Measurements from ENCODE around the gene RPS25.

Gene RPS25

GRCh38 chr11:119030029-119030328 lies 11.8 kb upstream of the RPS25 start:
- no peak for DNase-seq (ENCODE audit: low read depth, low spot score)
- no peak for TF ChIP-seq CTCF (IDR thresholded peaks at IDR 0.05; ENCODE audit: low read depth, low read length)
- in situ Hi-C loops (cut with HindIII; ENCODE audit: low sequenced_read_pairs) = no loop called here

DNA sequence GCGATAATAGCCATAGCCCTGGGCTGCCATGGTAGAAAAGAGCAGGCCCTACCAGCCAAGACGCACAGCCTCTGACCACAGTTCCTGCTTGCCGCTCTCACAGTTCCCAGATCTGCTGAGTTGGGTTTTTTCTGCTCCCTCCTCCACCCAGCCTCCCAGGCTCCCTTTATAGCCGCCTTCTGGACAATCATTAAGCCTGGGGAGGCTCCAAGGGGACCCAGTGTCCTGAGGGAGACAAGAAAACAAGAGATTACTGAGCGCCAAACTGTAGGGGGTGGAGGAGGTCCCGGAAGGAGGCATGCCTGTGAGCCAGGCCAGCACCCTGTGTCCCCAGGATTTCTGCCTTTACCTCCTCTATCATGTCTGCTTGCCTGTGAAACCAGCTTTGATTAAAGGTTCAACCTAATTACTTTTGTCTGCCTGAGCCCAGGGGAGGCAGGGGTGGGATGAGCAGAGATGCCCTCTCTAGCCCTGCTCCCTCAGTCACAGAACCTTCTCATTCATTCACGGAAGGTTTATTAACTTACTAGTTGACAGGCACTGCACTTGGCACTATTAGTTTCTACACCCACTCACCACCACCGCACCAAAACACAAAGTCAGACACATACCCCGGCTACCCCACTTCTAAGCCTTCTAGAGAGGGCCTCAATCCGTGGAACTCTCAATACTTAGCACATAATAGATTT lies 11.3 kb upstream of the RPS25 start:
- in situ Hi-C loops (cut with HindIII; ENCODE audit: low sequenced_read_pairs) = no loop called here
- DNase-seq (ENCODE audit: low read depth, low spot score) = no peak
- peak overlapping the region; percentile 61 for H3K4me3 ChIP-seq (ENCODE audit: low read depth, low read length)
- no peak for TF ChIP-seq CTCF (IDR thresholded peaks at IDR 0.05; ENCODE audit: low read depth, low read length)

More at GRCh38 chr11:119030029-119030328, 11.8 kb upstream of the RPS25 start:
- H3K4me3 ChIP-seq (ENCODE audit: low read depth, low read length) = peak overlapping the region; percentile 61

GRCh38 chr11:119029069-119029339 lies 10.9 kb upstream of the RPS25 start:
- TF ChIP-seq CTCF (IDR thresholded peaks at IDR 0.05; ENCODE audit: low read depth, low read length) = no peak
- in situ Hi-C loops (cut with HindIII; ENCODE audit: low sequenced_read_pairs) = no loop called here
- DNase-seq (ENCODE audit: low read depth, low spot score) = no peak
- no peak overlapping the region for H3K4me3 ChIP-seq (ENCODE audit: low read depth, low read length)

GRCh38 chr11:119028346-119029068 lies 10.4 kb upstream of the RPS25 start:
- no peak for DNase-seq (ENCODE audit: low read depth, low spot score)
- no peak overlapping the region for H3K4me3 ChIP-seq (ENCODE audit: low read depth, low read length)
- in situ Hi-C loops (cut with HindIII; ENCODE audit: low sequenced_read_pairs) = no loop called here
- TF ChIP-seq CTCF (IDR thresholded peaks at IDR 0.05; ENCODE audit: low read depth, low read length) = no peak

GRCh38 chr11:119027561-119028345 lies 9.6 kb upstream of the RPS25 start:
- DNase-seq (ENCODE audit: low read depth, low spot score) = no peak
- H3K4me3 ChIP-seq (ENCODE audit: low read depth, low read length) = no peak overlapping the region
- TF ChIP-seq CTCF (IDR thresholded peaks at IDR 0.05; ENCODE audit: low read depth, low read length) = no peak
- in situ Hi-C loops (cut with HindIII; ENCODE audit: low sequenced_read_pairs) = no loop called here

DNA sequence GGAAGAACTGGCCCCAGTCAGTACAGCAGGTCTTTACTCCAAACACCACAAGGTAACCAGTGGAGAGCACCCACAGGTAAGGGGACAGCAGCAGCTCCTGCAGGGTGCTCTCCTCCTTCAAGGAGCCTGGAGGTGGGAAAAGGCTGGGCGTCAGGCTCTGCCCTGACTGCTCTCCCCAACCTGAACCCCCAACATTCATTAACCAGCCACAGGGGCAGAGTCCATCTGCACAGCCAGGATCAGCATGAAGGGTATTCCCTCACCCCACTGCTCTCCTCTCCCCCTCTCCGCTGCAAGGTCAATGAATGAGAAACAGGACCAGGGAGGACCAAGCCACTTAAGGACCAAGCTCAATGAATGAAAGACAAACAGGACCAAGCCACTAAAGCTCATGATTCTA lies 8.8 kb upstream of the RPS25 start:
- in situ Hi-C loops (cut with HindIII; ENCODE audit: low sequenced_read_pairs) = no loop called here
- no peak for DNase-seq (ENCODE audit: low read depth, low spot score)

More for the DNA sequence above, 8.8 kb upstream of the RPS25 start:
- no peak overlapping the region for H3K4me3 ChIP-seq (ENCODE audit: low read depth, low read length)
- no peak for TF ChIP-seq CTCF (IDR thresholded peaks at IDR 0.05; ENCODE audit: low read depth, low read length)

Data from astrocyte of the spinal cord (primary cell).